Measurements from ENCODE around the gene TBC1D3B. TPM values are rescaled to one million over a fixed set of nuclear protein-coding genes. Genes with fewer than 3 reads are reported as not detected.
"Not testable (repeated sequence)": the region's sequence is repeated elsewhere in the genome, so short reads cannot be mapped to it uniquely, and the experiment has no call there.

The TBC1D3B gene
- total RNA-seq, 4 donors from 2014 or later = 1.7 to 9.2 (median 5.0) TPM

DNA sequence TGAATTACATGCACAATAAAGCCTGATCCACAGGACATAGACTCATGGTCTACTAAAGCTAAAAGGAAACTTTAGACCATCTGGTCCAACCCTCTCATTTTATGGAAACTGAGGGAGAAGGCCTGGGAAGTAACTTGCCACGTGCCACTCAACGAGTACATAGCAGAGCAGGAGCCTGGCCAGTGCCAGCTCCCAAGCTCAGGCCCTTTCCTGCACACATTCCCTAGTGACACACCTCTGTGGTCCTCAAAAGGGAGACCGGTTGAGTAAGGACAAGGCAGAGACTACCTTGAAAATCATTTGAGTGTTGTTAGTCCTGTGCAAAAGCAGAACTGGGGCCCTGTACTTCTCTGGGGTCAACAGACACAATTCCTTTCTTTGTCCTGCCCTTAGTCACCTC is 37.3 kb upstream of the TBC1D3B start:
- ATAC-seq = no peak
- Histone ChIP-seq H3K4me1 (no peaks in the 10 kb centered on the region), H3K36me3 (no peaks in the 10 kb centered on the region), H3K4me3 (no peak overlapping the region), H3K27ac (no peak overlapping the region), H3K9me3 (peaks cover 0 to 2% (median 0%) of the 10 kb centered on the region in 3 donors), H3K27me3 (peaks cover 19% of the 10 kb centered on the region)
- TF ChIP-seq EP300 (IDR thresholded peaks at IDR 0.05) (no peak), POLR2AphosphoS5 (IDR thresholded peaks at IDR 0.05) (no peak), POLR2A (IDR thresholded peaks at IDR 0.05) (no peak)
- TF ChIP-seq, protein P1, sequence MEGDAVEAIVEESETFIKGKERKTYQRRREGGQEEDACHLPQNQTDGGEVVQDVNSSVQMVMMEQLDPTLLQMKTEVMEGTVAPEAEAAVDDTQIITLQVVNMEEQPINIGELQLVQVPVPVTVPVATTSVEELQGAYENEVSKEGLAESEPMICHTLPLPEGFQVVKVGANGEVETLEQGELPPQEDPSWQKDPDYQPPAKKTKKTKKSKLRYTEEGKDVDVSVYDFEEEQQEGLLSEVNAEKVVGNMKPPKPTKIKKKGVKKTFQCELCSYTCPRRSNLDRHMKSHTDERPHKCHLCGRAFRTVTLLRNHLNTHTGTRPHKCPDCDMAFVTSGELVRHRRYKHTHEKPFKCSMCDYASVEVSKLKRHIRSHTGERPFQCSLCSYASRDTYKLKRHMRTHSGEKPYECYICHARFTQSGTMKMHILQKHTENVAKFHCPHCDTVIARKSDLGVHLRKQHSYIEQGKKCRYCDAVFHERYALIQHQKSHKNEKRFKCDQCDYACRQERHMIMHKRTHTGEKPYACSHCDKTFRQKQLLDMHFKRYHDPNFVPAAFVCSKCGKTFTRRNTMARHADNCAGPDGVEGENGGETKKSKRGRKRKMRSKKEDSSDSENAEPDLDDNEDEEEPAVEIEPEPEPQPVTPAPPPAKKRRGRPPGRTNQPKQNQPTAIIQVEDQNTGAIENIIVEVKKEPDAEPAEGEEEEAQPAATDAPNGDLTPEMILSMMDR (IDR thresholded peaks at IDR 0.05) = no peak
- 69 to 71% methylated on average over 1 to 3 of the region's 3 CpGs for WGBS, 2 donors (ENCODE audit: low coverage in 1 of 2)

DNA sequence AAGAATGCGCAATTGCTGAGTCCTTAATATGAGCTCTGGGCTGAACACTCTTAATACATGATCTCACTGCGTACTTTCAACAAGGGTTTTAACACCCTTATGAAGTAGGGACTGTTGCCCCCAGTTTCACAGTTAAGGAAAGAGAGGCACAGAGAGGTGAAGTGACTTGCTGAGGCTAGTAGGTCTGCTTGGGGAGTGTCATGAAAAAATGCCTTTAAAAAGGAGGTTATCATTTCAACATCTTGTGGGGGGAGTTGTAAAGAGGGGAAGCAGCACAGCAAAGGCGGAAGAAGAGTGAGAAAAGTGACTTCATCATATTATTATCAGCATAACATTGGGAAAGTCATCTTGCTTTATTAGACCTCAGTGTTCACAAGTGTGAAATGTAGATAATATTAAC is 36.5 kb upstream of the TBC1D3B start:
- Histone ChIP-seq H3K4me3 (no peak overlapping the region), H3K9me3 (no peaks in the 10 kb centered on the region), H3K27ac (no peak overlapping the region), H3K27me3 (peaks cover 14% of the 10 kb centered on the region), H3K36me3 (no peaks in the 10 kb centered on the region), H3K4me1 (no peaks in the 10 kb centered on the region)
- no peak for ATAC-seq
- TF ChIP-seq POLR2AphosphoS5 (IDR thresholded peaks at IDR 0.05) (no peak), EP300 (IDR thresholded peaks at IDR 0.05) (no peak), POLR2A (IDR thresholded peaks at IDR 0.05) (no peak)
- TF ChIP-seq, protein P1 (IDR thresholded peaks at IDR 0.05) = no peak
- 80% methylated on average over 2 to 3 of the region's 3 CpGs for WGBS, 2 donors (ENCODE audit: low coverage in 1 of 2)

DNA sequence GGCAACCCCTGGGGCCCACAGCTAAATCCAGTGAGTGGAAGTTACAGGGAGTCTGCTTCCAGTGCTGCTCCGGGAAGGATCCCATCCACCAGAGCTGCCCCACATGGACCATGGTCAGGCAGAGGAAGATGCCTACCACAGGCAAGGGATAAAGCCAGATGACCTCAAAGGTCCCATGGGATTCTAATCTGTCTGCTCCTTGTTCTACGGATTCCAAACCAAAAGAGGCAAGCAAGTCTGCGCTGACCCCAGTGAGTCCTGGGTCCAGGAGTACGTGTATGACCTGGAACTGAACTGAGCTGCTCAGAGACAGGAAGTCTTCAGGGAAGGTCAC is 35.8 kb upstream of the TBC1D3B start:
- no peak for ATAC-seq
- TF ChIP-seq POLR2AphosphoS5 (IDR thresholded peaks at IDR 0.05) (no peak), EP300 (IDR thresholded peaks at IDR 0.05) (no peak), POLR2A (IDR thresholded peaks at IDR 0.05) (no peak)
- TF ChIP-seq, protein P1 (IDR thresholded peaks at IDR 0.05) = no peak
- Histone ChIP-seq H3K36me3 (no peaks in the 10 kb centered on the region), H3K4me1 (no peaks in the 10 kb centered on the region), H3K27me3 (peaks cover 14% of the 10 kb centered on the region), H3K4me3 (no peak overlapping the region), H3K27ac (no peak overlapping the region), H3K9me3 (no peaks in the 10 kb centered on the region)
- 67 to 68% methylated on average over 2 to 4 of the region's 4 CpGs for WGBS, 2 donors (ENCODE audit: low coverage in 1 of 2)

DNA sequence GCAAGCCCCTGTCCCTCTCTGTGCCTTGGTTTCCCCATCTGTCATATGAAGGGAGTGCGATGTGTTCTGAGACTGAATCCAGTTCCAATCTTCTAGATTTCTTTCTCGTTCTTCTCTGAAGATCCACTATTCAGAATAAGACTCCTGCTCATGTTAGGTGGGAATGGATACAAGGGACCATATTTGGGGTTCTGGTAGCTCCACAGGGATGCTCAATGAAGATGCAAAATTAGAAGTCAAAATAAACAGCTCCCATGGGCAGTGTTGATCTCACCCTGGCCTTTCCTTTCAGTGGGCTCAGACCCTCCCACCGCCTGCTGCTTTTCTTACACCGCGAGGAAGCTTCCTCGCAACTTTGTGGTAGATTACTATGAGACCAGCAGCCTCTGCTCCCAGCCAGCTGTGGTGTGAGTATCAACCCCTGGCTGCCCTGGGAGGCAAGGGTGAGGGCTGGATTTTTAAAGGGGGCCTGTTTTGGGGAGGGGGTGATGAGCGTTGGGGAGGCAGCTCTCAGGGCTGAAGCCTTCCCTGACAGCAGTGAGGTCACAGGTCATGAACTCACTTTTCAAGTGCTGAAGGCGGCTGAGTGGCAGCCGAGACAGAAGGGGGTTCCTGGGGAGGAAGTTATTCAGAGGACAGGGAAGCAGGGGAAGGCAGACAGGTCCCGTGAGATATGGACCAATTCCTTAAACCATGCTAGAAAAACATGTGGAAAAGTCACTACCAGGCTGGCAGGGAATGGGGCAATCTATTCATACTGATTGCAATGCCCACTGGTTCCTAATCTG is 35.2 kb upstream of the TBC1D3B start:
- peaks cover 14% of the 10 kb centered on the region for H3K27me3 ChIP-seq
- not testable (repeated sequence) for H3K4me1 ChIP-seq, H3K9me3 ChIP-seq, H3K4me3 ChIP-seq, H3K27ac ChIP-seq, H3K36me3 ChIP-seq, ATAC-seq
- WGBS, 2 donors (ENCODE audit: low coverage in 1 of 2) = 20% methylated on average over 1 of the region's 10 CpGs; no CpG with 5 or more reads in 1 of the 2 donors

DNA sequence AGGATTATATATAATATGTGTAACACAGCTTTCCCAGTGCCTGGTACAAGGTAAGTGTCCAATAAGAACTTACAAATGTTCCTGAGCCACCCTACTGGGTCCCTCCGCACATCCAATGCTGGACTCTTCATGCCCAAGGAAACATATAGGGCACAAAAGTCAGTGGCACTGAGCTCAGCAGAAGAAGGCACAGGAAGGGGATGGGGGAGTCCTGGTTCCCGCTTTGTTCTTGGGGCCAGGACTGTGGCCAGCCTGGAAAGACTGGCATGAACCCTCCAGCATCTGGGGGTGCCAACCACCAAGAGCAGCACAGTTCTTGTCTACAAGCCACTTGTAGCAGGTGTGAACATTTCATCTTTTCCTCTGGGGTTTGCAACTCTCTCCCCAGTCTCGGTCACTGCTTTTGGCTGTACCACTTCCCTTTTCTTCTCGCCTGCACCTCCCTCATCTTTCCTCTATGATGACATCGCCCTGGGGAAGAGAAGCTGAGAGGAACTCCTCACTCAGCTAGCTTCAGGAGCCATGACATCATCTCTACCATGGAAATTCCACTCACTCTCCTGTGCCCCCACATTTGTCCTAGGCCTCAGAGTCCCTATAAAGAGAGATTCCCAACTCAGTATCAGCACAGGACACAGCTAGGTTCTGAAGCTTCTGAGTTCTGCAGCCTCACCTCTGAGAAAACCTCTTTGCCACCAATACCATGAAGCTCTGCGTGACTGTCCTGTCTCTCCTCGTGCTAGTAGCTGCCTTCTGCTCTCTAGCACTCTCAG is 34.2 kb upstream of the TBC1D3B start, which contains the start of gene CCL4L2:
Gene CCL4L2, plus strand, starts transcription at position 625 of the 773 bp plus-strand sequence.
- H3K27me3 ChIP-seq = peaks cover 14% of the 10 kb centered on the region
- not testable (repeated sequence) for H3K9me3 ChIP-seq, H3K27ac ChIP-seq, H3K4me1 ChIP-seq, H3K36me3 ChIP-seq, H3K4me3 ChIP-seq
- 63 to 76% methylated on average over 4 of the region's 7 CpGs for WGBS, 2 donors (ENCODE audit: low coverage in 1 of 2)
- ATAC-seq = peak; percentile 36

DNA sequence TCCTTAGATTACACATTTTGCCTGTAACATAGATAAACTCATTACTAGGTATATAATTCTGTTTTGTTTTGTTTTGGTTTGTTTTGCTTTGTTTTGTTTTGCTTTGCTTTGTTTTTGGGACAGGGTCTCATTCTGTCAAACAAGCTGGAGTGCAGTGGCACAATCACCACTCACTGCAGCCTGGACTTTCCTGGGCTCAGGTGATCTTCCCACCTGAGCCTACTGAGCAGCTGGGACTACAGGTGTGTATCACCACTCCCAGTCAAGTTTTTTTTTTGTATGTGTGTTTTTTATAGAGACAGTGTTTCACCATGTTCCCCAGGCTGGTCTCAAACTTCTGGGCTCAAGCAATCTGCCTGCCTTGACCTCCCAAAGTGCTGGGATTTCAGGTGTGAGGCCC is 33.1 kb upstream of the TBC1D3B start:
- no peaks in the 10 kb centered on the region for H3K9me3 ChIP-seq
- TF ChIP-seq EP300 (IDR thresholded peaks at IDR 0.05) (no peak), POLR2AphosphoS5 (IDR thresholded peaks at IDR 0.05) (no peak), POLR2A (IDR thresholded peaks at IDR 0.05) (no peak)
- TF ChIP-seq, protein P1 (IDR thresholded peaks at IDR 0.05) = no peak
- no peaks in the 10 kb centered on the region for H3K36me3 ChIP-seq
- no peaks in the 10 kb centered on the region for H3K4me1 ChIP-seq
- H3K27me3 ChIP-seq = peaks cover 14% of the 10 kb centered on the region
- ATAC-seq = no peak
- no peak overlapping the region for H3K4me3 ChIP-seq
- no peak overlapping the region for H3K27ac ChIP-seq

DNA sequence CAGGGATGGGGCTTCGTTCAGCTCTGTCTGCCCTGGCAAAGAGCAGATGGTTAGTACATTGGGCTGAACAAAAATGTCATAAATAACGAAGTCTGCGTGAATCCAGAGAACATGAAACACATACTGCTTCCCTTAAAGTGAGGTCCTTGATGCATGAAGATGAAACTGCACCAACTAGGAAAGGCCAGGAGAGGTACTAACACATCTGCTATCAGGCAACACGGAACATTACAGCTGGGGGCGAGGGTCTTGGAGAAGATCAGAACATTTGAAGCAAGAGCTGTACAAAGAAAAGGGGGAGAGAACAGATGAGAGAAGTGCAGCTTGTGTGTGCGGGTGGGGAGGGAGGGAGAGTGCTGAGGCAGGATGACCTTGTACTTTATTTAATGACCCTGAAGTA is 30.9 kb upstream of the TBC1D3B start:
- not testable (repeated sequence) for ATAC-seq
- peaks cover 10% of the 10 kb centered on the region for H3K27me3 ChIP-seq
- WGBS, 2 donors (ENCODE audit: low coverage in 1 of 2) = 59% methylated on average over 6 of the region's 6 CpGs; no CpG with 5 or more reads in 1 of the 2 donors

DNA sequence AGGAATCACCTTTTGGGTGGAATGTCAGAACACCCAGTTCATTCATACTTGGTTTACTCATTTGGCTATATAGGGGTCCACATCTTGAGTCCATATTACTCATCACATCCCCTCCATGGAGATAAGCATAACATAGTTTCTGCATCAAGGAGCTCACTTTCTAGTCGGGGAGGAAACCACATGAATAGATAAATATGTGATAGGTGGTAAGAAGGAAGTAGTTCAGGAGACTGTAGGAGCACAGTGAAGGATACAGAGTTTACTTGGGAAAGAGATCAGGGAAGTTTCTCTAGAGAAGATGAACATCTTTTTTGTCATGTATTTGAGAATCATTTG is 30.0 kb upstream of the TBC1D3B start:
- WGBS, 2 donors (ENCODE audit: low coverage in 1 of 2) = 47% methylated on average over 1 of the region's 1 CpG; no CpG with 5 or more reads in 1 of the 2 donors
- not testable (repeated sequence) for H3K4me1 ChIP-seq, H3K27ac ChIP-seq, H3K36me3 ChIP-seq, H3K4me3 ChIP-seq, ATAC-seq, H3K9me3 ChIP-seq, H3K27me3 ChIP-seq

More for the DNA sequence above, 30.9 kb upstream of the TBC1D3B start:
- H3K9me3 ChIP-seq, H3K4me3 ChIP-seq, H3K36me3 ChIP-seq, H3K4me1 ChIP-seq, H3K27ac ChIP-seq: not testable (repeated sequence)

All from gastroesophageal sphincter (tissue), 4 donors.